Right renal cortex interstitium (tissue), 3 donors: Measurements from ENCODE around the gene DDI2. TPM values are rescaled to one million over a fixed set of nuclear protein-coding genes. Genes with fewer than 3 reads are reported as not detected.
"Not testable (repeated sequence)": the region's sequence is repeated elsewhere in the genome, so short reads cannot be mapped to it uniquely, and the experiment has no call there.

Experiments
- DNase-seq, 3 donors: peaks; one replicate each; pipeline ENCODE4 v3.0.0-alpha.2; 2013; ENCODE audit warnings: low read depth in 3 of 3, low spot score in 2 of 3
- polyA plus RNA-seq, 3 donors: library from polyadenylated mRNA; unstranded; fragments of 120-200 nt; gene quantifications; one replicate each; pipeline ENCODE4 v1.2.1, GENCODE V29; 2013; ENCODE audit not compliant: insufficient read length in 3 of 3

Gene DDI2
- polyA plus RNA-seq, 3 donors = 18.2 to 18.8 (median 18.3) TPM

GRCh38 chr1:15633756-15634420, 16.6 kb downstream of the DDI2 start:
- DNase-seq = no peak

DNA sequence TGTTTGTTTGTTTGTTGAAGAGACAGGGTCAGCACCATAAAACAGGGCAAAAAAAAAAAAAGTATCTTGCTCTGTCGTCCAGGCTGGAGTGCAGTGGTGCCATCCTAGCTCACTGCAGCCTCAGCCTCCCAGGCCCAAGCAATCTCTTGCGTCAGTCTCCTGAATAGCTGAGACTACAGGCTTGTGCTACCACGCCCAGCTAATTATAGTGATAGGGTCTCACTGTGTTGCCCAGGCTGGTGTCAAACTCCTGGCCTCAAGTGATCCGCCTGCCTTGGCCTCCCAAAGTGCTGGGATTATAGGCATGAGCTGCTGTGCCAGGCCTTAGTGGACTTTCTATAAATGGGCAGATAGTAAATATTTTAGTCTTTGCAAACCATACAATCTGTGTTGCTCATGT, 19.2 kb downstream of the DDI2 start:
- DNase-seq = no peak

- DNase-seq = no peak
These were observed 20.6 kb downstream of the DDI2 start for GRCh38 chr1:15637826-15638225.

GRCh38 chr1:15639262-15639661, 22.0 kb downstream of the DDI2 start:
- no peak for DNase-seq

DNA sequence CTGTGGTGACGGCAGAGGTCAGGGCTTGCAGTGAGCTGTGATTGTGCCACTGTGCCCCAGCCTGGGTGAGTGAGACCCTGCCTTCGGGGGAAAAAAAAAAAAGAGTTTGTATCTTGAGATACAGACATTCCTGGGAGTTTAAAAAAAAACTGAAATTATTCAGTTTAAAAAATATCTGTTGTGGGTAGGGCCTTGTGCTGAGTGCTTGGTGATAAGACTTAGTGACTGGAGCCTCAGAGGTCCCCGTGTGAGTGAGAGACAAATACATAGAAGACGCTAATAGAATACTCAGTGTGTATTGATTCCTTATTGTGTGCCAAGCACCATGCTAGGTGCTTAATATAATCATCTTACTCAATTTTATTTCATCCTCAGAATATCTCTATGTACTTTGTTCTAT, 22.7 kb downstream of the DDI2 start:
- DNase-seq = no peak

DNA sequence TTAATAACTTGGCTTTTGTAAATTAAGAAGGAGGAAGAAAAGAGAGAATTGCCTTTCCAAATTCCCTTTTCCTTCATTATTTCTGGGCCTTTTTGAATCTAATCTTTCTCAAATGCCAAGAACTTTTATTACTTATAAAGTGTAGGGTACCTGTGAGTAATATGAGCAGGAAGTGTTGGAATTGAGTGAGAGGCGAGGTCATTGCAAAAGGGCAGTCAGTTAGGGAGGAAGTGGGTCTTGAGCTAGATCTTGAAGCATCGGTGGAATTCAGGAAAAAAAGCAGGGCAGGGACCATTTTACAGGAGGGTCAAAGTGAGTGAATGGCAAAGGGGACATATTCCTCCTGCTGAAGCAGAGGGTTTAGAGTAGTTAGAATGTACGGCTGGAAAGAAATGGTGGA, 23.4 kb downstream of the DDI2 start:
- DNase-seq = no peak

GRCh38 chr1:15649937-15650336, 32.7 kb downstream of the DDI2 start:
- DNase-seq = no peak

GRCh38 chr1:15650433-15650832, 33.2 kb downstream of the DDI2 start:
- no peak for DNase-seq

DNA sequence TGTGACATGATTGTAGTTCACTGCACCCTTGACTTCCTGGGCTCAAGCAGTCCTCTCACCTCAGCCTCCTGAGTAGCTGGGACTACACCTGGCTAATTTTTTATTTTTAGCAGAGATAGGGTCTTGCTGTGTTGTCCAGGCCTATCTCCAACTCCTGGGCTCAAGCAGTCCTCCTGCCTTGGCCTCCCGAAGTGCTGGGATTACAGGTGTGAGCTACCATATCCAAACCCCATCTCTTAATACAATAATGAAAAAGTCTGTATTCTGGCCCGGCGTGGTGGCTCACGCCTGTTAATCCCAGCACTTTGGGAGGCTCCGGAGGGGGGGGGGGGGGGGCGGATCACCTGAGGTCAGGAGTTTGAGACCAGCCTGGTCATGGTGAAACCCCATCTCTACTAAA, 34.9 kb downstream of the DDI2 start:
- not testable (repeated sequence) for DNase-seq

DNA sequence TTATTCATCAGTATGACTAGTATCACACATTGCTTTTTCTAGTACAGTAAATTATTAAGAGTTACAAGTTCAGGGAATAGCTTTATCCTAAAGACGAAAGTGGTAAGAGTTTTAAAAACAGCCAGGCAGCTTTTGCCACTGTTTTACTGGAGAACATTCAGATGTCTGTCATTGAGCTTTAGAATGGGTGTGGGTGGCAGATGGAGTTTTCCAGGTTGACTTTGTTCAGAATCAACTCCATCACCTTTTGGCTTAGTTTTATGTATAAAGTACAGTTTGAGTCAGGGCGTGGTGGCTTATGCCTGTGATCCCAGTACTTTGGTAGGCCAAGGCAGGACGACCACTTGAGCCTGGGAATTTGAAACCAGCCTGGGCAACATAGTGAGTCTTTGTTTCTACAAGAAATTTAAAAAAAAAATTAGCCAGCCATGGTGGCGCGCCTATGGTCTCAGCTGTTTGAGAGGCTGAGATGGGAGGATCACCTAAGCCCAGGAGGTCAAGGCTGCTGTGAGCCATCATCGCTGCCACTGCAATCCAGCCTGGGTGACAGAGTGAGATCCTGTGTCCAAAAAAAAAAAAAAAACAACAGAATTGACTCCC, 36.9 kb downstream of the DDI2 start:
- DNase-seq = no peak

- DNase-seq = no peak
These were observed 39.2 kb downstream of the DDI2 start for GRCh38 chr1:15656464-15656863.

- DNase-seq = no peak
These were observed 39.8 kb downstream of the DDI2 start for GRCh38 chr1:15657021-15657420.

GRCh38 chr1:15660151-15660550, 42.9 kb downstream of the DDI2 start:
- no peak for DNase-seq

DNA sequence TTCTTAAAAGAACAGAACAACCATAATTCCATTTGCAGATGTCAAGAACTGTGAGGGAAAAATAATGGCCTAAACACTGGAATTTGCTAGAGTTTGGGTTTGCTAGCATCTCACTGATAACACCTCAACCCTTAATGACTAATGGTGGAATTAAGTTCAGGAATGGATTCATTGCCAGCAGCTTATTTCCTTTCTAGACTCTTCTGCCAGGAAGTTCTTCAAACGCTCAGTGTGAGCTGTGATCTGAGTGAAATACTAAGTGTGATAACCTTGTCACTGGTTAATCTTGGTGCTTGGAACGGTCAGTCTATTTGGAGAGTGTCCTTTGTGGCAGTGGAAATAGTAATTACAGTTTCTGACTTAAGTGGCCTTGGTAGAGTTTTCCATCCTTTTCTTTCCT, 45.2 kb downstream of the DDI2 start:
- DNase-seq = no peak

GRCh38 chr1:15663925-15664324, 46.7 kb downstream of the DDI2 start:
- DNase-seq = no peak

- no peak for DNase-seq
These were observed 50.1 kb downstream of the DDI2 start for GRCh38 chr1:15667362-15667761.

DNA sequence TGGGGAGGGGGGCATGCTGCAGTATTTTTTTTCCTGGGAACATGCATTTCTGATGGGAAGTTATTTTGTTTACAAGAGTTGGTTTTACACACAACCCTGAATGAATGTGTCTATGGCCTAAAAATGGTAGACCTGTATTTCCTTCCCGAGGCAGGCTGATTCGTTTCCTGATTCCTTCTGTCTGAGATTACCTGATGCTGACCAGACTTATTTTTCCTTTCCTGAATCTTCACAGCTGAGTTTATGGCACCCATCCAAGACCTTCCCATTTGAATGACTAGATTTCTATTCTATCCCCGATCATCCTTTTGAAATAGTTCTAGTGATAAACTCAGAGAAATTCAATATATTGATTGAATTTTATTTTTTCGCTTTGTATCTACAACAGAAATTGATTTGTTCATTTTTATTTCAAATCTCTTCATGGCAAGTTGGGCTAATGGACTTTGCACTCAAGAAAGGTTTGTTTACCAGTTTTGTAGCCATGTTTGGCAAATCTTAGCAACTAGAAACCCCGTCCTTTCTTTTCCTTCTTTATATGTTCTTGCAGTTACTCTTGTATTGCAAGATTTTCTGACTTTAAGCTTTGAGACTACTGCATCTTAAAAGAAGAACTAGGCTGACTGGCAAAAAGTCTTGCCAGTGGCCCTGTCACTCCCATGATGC, 51.0 kb downstream of the DDI2 start:
- no peak for DNase-seq

DNA sequence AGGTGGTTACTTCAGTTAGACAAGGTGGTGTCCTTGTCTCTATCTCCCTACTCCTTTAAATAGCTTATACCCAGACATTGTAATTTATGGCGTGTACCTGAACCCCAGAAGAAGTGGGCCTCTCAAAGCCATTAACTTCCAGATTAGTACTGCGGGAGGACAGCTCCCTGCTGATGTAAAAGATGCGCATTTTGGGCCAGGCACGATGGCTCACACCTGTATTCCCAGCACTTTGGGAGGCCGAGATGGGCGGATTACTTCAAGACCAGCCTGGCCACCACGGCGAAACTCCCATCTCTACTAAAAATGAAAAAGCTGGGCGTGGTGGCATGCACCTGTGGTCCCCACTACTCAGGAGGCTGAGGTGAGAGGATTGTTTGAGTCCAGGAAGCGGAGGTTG, 51.8 kb downstream of the DDI2 start:
- no peak for DNase-seq

GRCh38 chr1:15669864-15670263, 52.6 kb downstream of the DDI2 start:
- no peak for DNase-seq

DNA sequence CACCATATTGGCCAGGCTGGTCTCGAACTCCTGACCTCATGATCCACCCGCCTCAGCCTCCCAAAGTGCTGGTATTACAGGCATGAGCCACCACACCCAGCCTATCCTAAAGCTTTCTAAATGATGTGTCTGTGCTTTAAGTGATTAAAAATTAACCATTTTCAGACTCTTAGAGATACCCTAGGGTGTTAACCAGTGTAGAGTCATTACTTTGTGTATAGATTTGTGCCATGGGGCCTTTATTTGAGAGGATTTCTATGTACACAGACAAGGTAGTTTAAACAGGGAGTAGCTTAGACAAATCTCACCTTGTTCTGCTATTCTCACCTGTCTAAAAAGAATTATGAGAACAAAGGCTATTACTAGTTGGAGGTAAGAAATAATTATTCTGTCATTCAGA, 54.2 kb downstream of the DDI2 start:
- no peak for DNase-seq

DNA sequence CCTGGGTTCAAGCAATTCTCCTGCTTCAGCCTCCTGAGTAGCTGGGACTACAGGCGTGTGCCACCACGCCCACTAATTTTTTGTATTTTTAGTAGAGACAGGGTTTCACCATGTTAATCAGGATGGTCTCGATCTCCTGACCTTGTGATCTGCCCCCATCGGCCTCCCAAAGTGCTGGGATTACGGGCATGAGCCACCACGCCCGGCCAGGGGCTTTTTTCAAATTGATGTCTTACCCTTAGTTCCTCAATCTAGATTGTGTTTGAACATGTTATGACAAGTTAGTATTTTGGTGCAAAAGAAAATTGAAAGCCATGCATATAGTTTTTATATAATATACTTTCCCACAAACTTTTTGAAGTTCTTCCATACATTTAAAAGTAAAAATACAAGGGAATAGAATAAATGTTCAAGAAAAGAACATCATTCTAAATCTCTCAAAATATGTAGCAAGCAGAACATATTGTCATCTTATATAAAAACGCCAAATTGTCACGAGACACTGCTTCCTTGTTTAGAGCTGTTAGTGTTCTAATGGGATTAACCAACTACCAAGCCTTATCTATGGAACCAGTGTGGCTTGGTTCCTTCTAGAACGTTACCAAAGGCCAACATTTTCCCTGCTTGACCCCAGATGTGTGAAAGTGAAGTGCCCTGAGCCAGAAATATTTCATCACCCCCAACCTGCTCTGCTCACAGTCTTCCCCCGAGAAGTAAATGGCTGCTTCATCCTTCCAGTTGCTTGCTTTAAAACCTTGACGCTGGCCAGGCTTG, 57.3 kb downstream of the DDI2 start:
- DNase-seq = no peak

DNA sequence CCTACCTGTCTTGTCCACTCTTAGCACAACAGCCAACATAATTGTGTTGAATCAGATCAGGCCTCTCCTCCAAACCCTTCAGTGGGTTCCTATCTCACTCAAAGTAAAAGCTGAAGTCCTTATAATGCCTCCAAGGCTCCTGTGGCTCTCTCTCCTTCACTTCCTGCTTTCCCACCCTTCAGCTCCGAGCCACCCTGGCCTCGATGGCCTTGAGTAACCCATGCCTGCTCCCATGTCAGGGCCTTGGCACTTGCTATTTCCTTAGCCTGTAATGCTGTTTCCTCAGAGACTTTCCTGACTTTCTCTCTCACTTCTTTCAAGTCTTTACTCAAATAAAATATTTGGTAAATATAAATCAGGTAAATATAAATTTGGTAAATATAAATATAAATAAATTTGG, 58.8 kb downstream of the DDI2 start:
- DNase-seq = no peak
